ENCODE results near the gene CEP41. TPM values are rescaled to one million over a fixed set of nuclear protein-coding genes. Genes with fewer than 3 reads are reported as not detected.

CEP41 gene
- total and polyA plus RNA-seq, 2 of the 13 experiments (the other 11 are each of a cell fraction or from before 2014, with no cell fraction given) = 8.7 to 9.0 TPM

DNA sequence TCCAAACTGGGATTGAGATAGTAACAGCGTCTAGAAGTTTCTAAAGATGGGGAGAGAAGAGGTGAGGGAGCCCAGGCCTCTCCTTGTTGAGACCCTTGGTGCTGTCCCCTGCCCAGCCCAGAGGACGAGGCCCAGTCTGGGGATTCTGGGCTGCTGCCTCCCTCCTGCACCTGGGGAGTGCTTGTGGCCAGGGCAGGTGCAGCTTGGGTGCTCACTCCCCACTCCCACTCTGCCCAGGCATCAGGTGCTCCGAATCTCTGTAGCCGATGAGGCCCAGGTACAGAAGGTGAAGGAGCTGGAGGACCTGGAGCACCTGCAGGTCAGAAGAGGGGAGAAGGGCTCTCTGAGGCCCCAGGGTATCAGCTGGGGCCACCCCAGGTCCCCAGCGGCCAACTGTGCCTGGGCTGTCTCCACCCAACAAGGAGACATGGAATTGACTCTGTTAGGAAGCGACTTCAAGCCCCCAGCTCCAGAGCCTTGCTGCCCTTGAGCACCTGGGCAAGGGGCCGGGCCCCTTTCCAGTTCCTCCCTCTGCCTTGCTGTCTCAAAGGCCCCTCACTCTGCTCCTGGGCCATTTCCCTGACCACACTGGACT, 59.9 kb downstream of the CEP41 start:
- TF ChIP-seq ZNF253 (CRISPR knock-in tag; IDR thresholded peaks at IDR 0.05; ENCODE audit: borderline replicate concordance) = no peak
- TF ChIP-seq, protein P1, sequence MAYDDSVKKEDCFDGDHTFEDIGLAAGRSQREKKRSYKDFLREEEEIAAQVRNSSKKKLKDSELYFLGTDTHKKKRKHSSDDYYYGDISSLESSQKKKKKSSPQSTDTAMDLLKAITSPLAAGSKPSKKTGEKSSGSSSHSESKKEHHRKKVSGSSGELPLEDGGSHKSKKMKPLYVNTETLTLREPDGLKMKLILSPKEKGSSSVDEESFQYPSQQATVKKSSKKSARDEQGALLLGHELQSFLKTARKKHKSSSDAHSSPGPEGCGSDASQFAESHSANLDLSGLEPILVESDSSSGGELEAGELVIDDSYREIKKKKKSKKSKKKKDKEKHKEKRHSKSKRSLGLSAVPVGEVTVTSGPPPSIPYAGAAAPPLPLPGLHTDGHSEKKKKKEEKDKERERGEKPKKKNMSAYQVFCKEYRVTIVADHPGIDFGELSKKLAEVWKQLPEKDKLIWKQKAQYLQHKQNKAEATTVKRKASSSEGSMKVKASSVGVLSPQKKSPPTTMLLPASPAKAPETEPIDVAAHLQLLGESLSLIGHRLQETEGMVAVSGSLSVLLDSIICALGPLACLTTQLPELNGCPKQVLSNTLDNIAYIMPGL (CRISPR knock-in tag; IDR thresholded peaks at IDR 0.05; ENCODE audit: borderline replicate concordance in 1 of 2, low read depth in 1 of 2) = no peak
- TF ChIP-seq SIX1 (CRISPR knock-in tag; IDR thresholded peaks at IDR 0.05; ENCODE audit: borderline replicate concordance) = no peak
- no peak for TF ChIP-seq MIER3 (CRISPR knock-in tag; IDR thresholded peaks at IDR 0.05; ENCODE audit: borderline replicate concordance)
- TF ChIP-seq, protein P2, sequence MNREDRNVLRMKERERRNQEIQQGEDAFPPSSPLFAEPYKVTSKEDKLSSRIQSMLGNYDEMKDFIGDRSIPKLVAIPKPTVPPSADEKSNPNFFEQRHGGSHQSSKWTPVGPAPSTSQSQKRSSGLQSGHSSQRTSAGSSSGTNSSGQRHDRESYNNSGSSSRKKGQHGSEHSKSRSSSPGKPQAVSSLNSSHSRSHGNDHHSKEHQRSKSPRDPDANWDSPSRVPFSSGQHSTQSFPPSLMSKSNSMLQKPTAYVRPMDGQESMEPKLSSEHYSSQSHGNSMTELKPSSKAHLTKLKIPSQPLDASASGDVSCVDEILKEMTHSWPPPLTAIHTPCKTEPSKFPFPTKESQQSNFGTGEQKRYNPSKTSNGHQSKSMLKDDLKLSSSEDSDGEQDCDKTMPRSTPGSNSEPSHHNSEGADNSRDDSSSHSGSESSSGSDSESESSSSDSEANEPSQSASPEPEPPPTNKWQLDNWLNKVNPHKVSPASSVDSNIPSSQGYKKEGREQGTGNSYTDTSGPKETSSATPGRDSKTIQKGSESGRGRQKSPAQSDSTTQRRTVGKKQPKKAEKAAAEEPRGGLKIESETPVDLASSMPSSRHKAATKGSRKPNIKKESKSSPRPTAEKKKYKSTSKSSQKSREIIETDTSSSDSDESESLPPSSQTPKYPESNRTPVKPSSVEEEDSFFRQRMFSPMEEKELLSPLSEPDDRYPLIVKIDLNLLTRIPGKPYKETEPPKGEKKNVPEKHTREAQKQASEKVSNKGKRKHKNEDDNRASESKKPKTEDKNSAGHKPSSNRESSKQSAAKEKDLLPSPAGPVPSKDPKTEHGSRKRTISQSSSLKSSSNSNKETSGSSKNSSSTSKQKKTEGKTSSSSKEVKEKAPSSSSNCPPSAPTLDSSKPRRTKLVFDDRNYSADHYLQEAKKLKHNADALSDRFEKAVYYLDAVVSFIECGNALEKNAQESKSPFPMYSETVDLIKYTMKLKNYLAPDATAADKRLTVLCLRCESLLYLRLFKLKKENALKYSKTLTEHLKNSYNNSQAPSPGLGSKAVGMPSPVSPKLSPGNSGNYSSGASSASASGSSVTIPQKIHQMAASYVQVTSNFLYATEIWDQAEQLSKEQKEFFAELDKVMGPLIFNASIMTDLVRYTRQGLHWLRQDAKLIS (CRISPR knock-in tag; IDR thresholded peaks at IDR 0.05) = no peak
- TF ChIP-seq, protein P3, sequence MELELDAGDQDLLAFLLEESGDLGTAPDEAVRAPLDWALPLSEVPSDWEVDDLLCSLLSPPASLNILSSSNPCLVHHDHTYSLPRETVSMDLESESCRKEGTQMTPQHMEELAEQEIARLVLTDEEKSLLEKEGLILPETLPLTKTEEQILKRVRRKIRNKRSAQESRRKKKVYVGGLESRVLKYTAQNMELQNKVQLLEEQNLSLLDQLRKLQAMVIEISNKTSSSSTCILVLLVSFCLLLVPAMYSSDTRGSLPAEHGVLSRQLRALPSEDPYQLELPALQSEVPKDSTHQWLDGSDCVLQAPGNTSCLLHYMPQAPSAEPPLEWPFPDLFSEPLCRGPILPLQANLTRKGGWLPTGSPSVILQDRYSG (CRISPR knock-in tag; IDR thresholded peaks at IDR 0.05) = no peak
- TF ChIP-seq RELA (CRISPR knock-in tag; IDR thresholded peaks at IDR 0.05) = no peak
- no peak for TF ChIP-seq TBL1XR1 (IDR thresholded peaks at IDR 0.05; ENCODE audit: borderline replicate concordance, low read length, partially characterized antibody)
- TF ChIP-seq PCBP2 (optimal IDR thresholded peaks at IDR 0.05; ENCODE audit: low read depth, low read length, poor library complexity, severe bottlenecking) = no peak
- no peak for TF ChIP-seq FOXM1 (CRISPR knock-in tag; IDR thresholded peaks at IDR 0.05)
- TF ChIP-seq TEAD3 (CRISPR knock-in tag; optimal IDR thresholded peaks at IDR 0.05; ENCODE audit: borderline replicate concordance) = no peak
- no peak for TF ChIP-seq ZIK1 (CRISPR knock-in tag; IDR thresholded peaks at IDR 0.05; ENCODE audit: borderline replicate concordance, low read depth)
- TF ChIP-seq IRX3 (CRISPR knock-in tag; IDR thresholded peaks at IDR 0.05; ENCODE audit: borderline replicate concordance, low read depth) = no peak
- TF ChIP-seq HDAC2 (CRISPR knock-in tag; IDR thresholded peaks at IDR 0.05) = no peak
- intact Hi-C loops (cut with micrococcal nuclease; ENCODE audit: unreplicated experiment) (no loop called here), in situ Hi-C loops (cut with HindIII; ENCODE audit: extremely low pct_ligation_motif_present, low pct_unique_long_range_greater_than_20kb) (no loop called here)
- Histone ChIP-seq H3K27me3 (ENCODE audit: control insufficient read depth in 1 of 2, insufficient read depth in 2 of 2, low read length in 2 of 2) (peaks cover 4 to 20% of the 10 kb centered on the region in 2 experiments; a peak in 3 of 5 replicates), H3K36me3 (replicated peaks in 1 of 2; ENCODE audit: control insufficient read depth in 1 of 2, insufficient read depth in 2 of 2, low read length in 2 of 2) (no peaks in the 10 kb centered on the region), H3K79me2 (ENCODE audit: insufficient read depth, low read length) (no peaks in the 10 kb centered on the region), H3K9me3 (ENCODE audit: low read length) (peaks cover 5% of the 10 kb centered on the region), H3K4me1 (ENCODE audit: insufficient read depth, low read length) (peaks cover 20% of the 10 kb centered on the region), H2AFZ (ENCODE audit: low read length) (peak overlapping the region; percentile 9), H3K4me2 (ENCODE audit: low read depth, low read length) (peak overlapping the region; percentile 71), H3K4me3 (replicated peaks in 1 of 3; ENCODE audit: insufficient read depth in 1 of 3, low read depth in 2 of 3, low read length in 3 of 3) (0 out of 6 replicates have a peak overlapping the region, but pooled peaks of 1 of the 3 experiments have one; percentile 68), H3K9ac (ENCODE audit: insufficient read depth, low read depth, low read length) (no peak overlapping the region), H3K27ac (ENCODE audit: extremely low read length, insufficient read depth, low read length) (no peak overlapping the region), H4K20me1 (ENCODE audit: insufficient read depth, low read length) (no peaks in the 10 kb centered on the region)
- ATAC-seq = no peak
- DNase-seq (ENCODE audit: low spot score) = no peak
- POLR2A ChIA-PET = no interaction called here
- no TSS peak for BruUV-seq (replicated peaks)
- no peak for FAIRE-seq
- 55% methylated on average over 4 of the region's 7 CpGs for WGBS (ENCODE audit: low lambda C conversion rate)
- CTCF ChIA-PET (ENCODE audit: low intra/inter-chr PET ratio, low total read pairs) = no interaction called here

All from HepG2 (cell line).